ENCODE data around the gene ARPC2. TPM values are rescaled to one million over a fixed set of nuclear protein-coding genes. Genes with fewer than 3 reads are reported as not detected.
A peak's percentile ranks its signal among the peaks of the same experiment; 100 is the strongest.

ARPC2 gene
- polyA plus RNA-seq, 1 donor (not counting 4 experiments of a cell fraction or from before 2014, with no cell fraction given): 1,121 TPM

DNA sequence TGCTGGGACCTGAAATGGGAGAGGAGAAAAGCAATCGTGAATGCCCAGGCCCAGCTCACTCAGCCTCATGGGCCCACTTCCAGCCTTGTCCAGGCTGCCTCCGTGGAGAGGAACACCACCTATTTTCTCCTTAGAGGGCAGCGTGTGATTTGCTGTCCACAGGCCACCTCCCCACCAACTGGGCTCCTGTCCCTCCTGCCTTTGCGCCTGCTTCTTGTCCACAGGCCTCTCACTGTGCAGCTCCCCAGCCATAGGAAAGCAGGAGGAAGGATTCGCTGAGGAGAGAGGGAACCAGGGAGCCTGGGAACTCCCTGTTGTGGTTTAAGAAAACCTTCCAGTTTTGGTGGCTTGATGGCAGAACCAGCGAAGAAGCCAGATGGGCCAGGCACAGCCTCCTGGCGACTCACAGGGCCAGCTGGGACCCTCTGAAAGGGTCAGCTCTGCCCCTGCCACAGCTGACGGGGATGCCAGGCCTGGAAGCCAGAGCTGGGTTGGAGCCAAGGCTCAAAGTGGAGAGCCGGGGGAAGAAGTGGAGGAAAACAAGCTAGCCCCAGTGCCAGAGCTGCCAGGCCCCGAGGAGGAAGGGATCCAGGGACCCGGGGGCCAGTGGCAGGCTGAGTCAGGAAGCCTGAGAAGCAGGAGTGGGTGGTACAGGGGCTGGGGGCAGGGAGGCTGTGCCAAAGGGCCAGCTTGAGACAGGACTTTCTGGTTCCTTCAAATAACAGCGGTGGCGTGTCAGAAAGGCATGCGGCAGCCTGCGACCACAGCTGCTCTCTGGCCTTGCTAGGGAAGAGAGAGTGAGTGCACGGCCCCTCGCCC lies 65.4 kb downstream of the ARPC2 start:
- no peak for DNase-seq (ENCODE audit: low read depth, low spot score)
- no peak overlapping the region for H3K4me3 ChIP-seq (ENCODE audit: control insufficient read depth in 2 of 3, extremely low read depth in 1 of 3, insufficient read depth in 2 of 3, low read depth in 1 of 3, low read length in 3 of 3)
- no peaks in the 10 kb centered on the region for H3K27me3 ChIP-seq (ENCODE audit: control insufficient read depth, extremely low read depth, insufficient read depth, low read length)
- TF ChIP-seq, protein P1, sequence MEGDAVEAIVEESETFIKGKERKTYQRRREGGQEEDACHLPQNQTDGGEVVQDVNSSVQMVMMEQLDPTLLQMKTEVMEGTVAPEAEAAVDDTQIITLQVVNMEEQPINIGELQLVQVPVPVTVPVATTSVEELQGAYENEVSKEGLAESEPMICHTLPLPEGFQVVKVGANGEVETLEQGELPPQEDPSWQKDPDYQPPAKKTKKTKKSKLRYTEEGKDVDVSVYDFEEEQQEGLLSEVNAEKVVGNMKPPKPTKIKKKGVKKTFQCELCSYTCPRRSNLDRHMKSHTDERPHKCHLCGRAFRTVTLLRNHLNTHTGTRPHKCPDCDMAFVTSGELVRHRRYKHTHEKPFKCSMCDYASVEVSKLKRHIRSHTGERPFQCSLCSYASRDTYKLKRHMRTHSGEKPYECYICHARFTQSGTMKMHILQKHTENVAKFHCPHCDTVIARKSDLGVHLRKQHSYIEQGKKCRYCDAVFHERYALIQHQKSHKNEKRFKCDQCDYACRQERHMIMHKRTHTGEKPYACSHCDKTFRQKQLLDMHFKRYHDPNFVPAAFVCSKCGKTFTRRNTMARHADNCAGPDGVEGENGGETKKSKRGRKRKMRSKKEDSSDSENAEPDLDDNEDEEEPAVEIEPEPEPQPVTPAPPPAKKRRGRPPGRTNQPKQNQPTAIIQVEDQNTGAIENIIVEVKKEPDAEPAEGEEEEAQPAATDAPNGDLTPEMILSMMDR (optimal IDR thresholded peaks at IDR 0.05 in 1 of 3, IDR thresholded peaks at IDR 0.05 in 1 of 3, conservative IDR thresholded peaks at IDR 0.05 in 1 of 3; ENCODE audit: extremely low read depth in 1 of 3, insufficient read depth in 2 of 3, low read length in 3 of 3): no peak
- no peak for TF ChIP-seq EZH2 (IDR thresholded peaks at IDR 0.05; ENCODE audit: low read length)
- H2AFZ ChIP-seq (ENCODE audit: control insufficient read depth, low read length): no peak overlapping the region
- H3K4me2 ChIP-seq (ENCODE audit: control insufficient read depth, extremely low read depth, insufficient read depth, low read depth, low read length): peak overlapping the region; percentile 52
- H3K9me3 ChIP-seq (ENCODE audit: control insufficient read depth, low read depth, low read length): no peaks in the 10 kb centered on the region
- FAIRE-seq: peak; percentile 29
- H3K9me1 ChIP-seq (ENCODE audit: control insufficient read depth, extremely low read depth, insufficient read depth, low read length): no peaks in the 10 kb centered on the region
- H3K27ac ChIP-seq (ENCODE audit: control insufficient read depth, insufficient read depth, low read length): peak overlapping the region; percentile 74
- peaks cover 88% of the 10 kb centered on the region for H3K79me2 ChIP-seq (ENCODE audit: control insufficient read depth, insufficient read depth, low read length)
- H3K9ac ChIP-seq (ENCODE audit: control insufficient read depth, extremely low read depth, insufficient read depth, low read length): peak overlapping the region; percentile 69
- H3K4me1 ChIP-seq (ENCODE audit: control insufficient read depth, extremely low read depth, insufficient read depth, low read length): peaks cover 51% of the 10 kb centered on the region
- dilution Hi-C loops (cut with MboI; ENCODE audit: extremely low pct_ligation_motif_present, low sequenced_read_pairs): no loop called here
- peaks cover 48 to 49% of the 10 kb centered on the region in 2 experiments for H3K36me3 ChIP-seq (ENCODE audit: control insufficient read depth in 2 of 2, extremely low read depth in 1 of 2, insufficient read depth in 2 of 2, low read length in 2 of 2)
- H4K20me1 ChIP-seq (ENCODE audit: control insufficient read depth, extremely low read depth, insufficient read depth, low read length): peaks cover 47% of the 10 kb centered on the region

DNA sequence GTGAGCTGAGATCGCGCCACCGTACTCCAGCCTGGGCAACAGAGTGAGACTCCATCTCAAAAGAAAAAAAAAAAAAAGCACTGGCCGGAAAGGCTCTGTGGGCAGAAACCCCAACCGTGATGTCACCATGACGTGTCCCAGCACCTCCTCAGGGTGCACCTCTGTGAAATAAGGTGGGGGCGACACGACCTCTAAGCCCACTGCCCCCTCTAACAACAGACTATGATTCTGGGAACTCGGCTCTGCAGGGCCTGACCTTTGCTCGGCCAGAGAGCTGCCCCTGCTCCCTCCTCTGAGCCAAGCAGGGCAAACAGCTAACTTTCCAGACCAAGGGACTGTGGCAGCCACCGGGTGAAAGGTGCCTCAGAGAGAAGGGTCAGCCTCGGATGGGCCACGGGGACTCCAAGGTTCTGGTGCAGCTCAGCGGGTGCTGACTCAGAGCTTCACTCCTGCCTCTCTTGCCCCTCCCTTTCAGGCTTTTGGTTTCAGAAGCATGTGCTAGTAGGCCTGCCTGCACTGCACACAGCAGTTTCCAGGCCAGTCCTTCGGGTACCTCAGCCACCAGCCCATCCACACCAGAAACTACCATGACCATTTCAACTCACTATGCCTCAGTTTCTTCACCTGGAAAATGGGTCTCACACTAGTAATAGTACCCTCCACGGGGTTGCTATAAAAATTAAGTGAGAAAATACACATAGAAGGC lies 67.3 kb downstream of the ARPC2 start:
- Histone ChIP-seq H3K4me3 (ENCODE audit: control insufficient read depth in 2 of 3, extremely low read depth in 1 of 3, insufficient read depth in 2 of 3, low read depth in 1 of 3, low read length in 3 of 3) (peak overlapping the region in 2 of 3 experiments; percentile 12 to 18), H3K9ac (ENCODE audit: control insufficient read depth, extremely low read depth, insufficient read depth, low read length) (peak overlapping the region; percentile 87), H3K4me1 (ENCODE audit: control insufficient read depth, extremely low read depth, insufficient read depth, low read length) (peaks cover 66% of the 10 kb centered on the region), H3K79me2 (ENCODE audit: control insufficient read depth, insufficient read depth, low read length) (peaks cover 85% of the 10 kb centered on the region), H3K4me2 (ENCODE audit: control insufficient read depth, extremely low read depth, insufficient read depth, low read depth, low read length) (peak overlapping the region; percentile 96), H3K27me3 (ENCODE audit: control insufficient read depth, extremely low read depth, insufficient read depth, low read length) (no peaks in the 10 kb centered on the region), H2AFZ (ENCODE audit: control insufficient read depth, low read length) (no peak overlapping the region), H3K36me3 (ENCODE audit: control insufficient read depth in 2 of 2, extremely low read depth in 1 of 2, insufficient read depth in 2 of 2, low read length in 2 of 2) (peaks cover 30 to 37% of the 10 kb centered on the region in 2 experiments), H3K9me3 (ENCODE audit: control insufficient read depth, low read depth, low read length) (no peaks in the 10 kb centered on the region), H3K9me1 (ENCODE audit: control insufficient read depth, extremely low read depth, insufficient read depth, low read length) (no peaks in the 10 kb centered on the region), H4K20me1 (ENCODE audit: control insufficient read depth, extremely low read depth, insufficient read depth, low read length) (peaks cover 37% of the 10 kb centered on the region), H3K27ac (ENCODE audit: control insufficient read depth, insufficient read depth, low read length) (peak overlapping the region; percentile 99)
- DNase-seq (ENCODE audit: low read depth, low spot score): no peak
- TF ChIP-seq, protein P1 (optimal IDR thresholded peaks at IDR 0.05 in 1 of 3, IDR thresholded peaks at IDR 0.05 in 1 of 3, conservative IDR thresholded peaks at IDR 0.05 in 1 of 3; ENCODE audit: extremely low read depth in 1 of 3, insufficient read depth in 2 of 3, low read length in 3 of 3): no peak
- TF ChIP-seq EZH2 (IDR thresholded peaks at IDR 0.05; ENCODE audit: low read length): no peak
- dilution Hi-C loops (cut with MboI; ENCODE audit: extremely low pct_ligation_motif_present, low sequenced_read_pairs): no loop called here
- FAIRE-seq: peak; percentile 91

Data from keratinocyte (primary cell).